Stimulated activated CD8-positive, alpha-beta memory T cell treated with anti-CD3 and anti-CD28 coated beads, Interleukin-7, amount 100 ng/mL, for 1 hour (primary cell): ENCODE results near the gene TUBA4A.
A peak's percentile ranks its signal among the peaks of the same experiment; 100 is the strongest.

Source experiments
- DNase-seq, 2 donors: peaks; one replicate each; pipeline ENCODE4 v3.0.0-alpha.2; 2020; ENCODE audit warnings: low read depth in 2 of 2

Gene TUBA4A

GRCh38 chr2:219286436-219287115, 32.9 kb upstream of the TUBA4A start:
- DNase-seq = no peak

GRCh38 chr2:219285894-219286425, 32.2 kb upstream of the TUBA4A start:
- DNase-seq = no peak

- no peak for DNase-seq
Measured at GRCh38 chr2:219285373-219285735, 31.6 kb upstream of the TUBA4A start.

- DNase-seq = no peak
Measured at GRCh38 chr2:219284501-219285372, 31.0 kb upstream of the TUBA4A start.

GRCh38 chr2:219282943-219283581, 29.3 kb upstream of the TUBA4A start:
- DNase-seq = no peak

GRCh38 chr2:219282375-219282774, 28.7 kb upstream of the TUBA4A start:
- DNase-seq = no peak

- DNase-seq = no peak
Measured at GRCh38 chr2:219281588-219281987, 27.9 kb upstream of the TUBA4A start.

- DNase-seq = no peak
Measured at GRCh38 chr2:219280651-219281050, 26.9 kb upstream of the TUBA4A start.

GRCh38 chr2:219279916-219280516, 26.3 kb upstream of the TUBA4A start:
- DNase-seq = no peak

GRCh38 chr2:219279151-219279915, 25.6 kb upstream of the TUBA4A start, which contains the start of gene DNAJB2:
Gene DNAJB2, plus strand, starts transcription at chr2:219279366. Its CDS starts 468 bp downstream, at chr2:219279834.
- peak; percentile 96 to 97 for DNase-seq

GRCh38 chr2:219278655-219279150, 25.0 kb upstream of the TUBA4A start:
- no peak for DNase-seq

- peak; percentile 37 to 60 for DNase-seq
Measured at GRCh38 chr2:219277703-219278654, 24.3 kb upstream of the TUBA4A start.

GRCh38 chr2:219274361-219274921, 20.7 kb upstream of the TUBA4A start:
- no peak for DNase-seq

- no peak for DNase-seq
Measured at GRCh38 chr2:219273937-219274336, 20.2 kb upstream of the TUBA4A start.

GRCh38 chr2:219272995-219273394, 19.3 kb upstream of the TUBA4A start:
- no peak for DNase-seq

GRCh38 chr2:219272356-219272755, 18.6 kb upstream of the TUBA4A start:
- no peak for DNase-seq

GRCh38 chr2:219271021-219271420, 17.3 kb upstream of the TUBA4A start:
- DNase-seq = no peak

GRCh38 chr2:219270055-219270372, 16.3 kb upstream of the TUBA4A start:
- no peak for DNase-seq

GRCh38 chr2:219269362-219270054, 15.8 kb upstream of the TUBA4A start:
- DNase-seq = no peak
